22Rv1 (cell line): ENCODE measurements around the gene CREG1.

Source experiments
- CTCF ChIP-seq: fragments of 450-650 bp; IDR thresholded peaks from 2 replicates; pipeline ENCODE4 v1.5.1; 2017; ENCODE audit warnings: mild to moderate bottlenecking
- ZFX ChIP-seq: fragments of 450-650 bp; IDR thresholded peaks from 2 replicates; pipeline ENCODE4 v1.6.1; 2017; ENCODE audit warnings: antibody characterized with exemption, borderline replicate concordance

DNA sequence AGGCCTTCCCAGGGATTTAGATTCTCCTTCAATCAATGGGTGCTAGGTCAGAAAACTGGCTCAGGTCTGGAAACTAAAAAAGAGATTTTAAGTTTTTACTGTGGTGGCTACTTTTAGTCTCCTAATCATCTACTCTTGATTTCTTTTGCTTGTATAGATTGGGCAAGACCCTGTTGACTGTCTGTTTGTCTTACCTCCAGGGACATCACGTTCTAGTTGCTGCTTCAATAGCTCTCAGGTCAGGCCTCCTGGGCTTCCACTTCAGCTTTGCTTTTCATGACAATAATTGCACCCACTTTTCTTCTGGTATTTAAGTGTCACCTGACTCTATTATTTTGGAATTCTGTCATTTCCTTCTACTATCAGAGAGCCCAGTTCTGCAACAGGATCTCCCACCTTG lies 28.5 kb upstream of the CREG1 start:
- no peak for TF ChIP-seq ZFX
- TF ChIP-seq CTCF = no peak
